Measurements from ENCODE around the gene GUCA1A.

GRCh38 chr6:42173101-42173500 lies at the start of gene GUCA1A:
- TF ChIP-seq SP1 (IDR thresholded peaks at IDR 0.05) = no peak
- no peak for TF ChIP-seq HDGF (IDR thresholded peaks at IDR 0.05; ENCODE audit: borderline replicate concordance)

All from HEK293T (cell line).